ENCODE data around the gene P4HA2. TPM values are rescaled to one million over a fixed set of nuclear protein-coding genes. Genes with fewer than 3 reads are reported as not detected.
A peak's percentile ranks its signal among the peaks of the same experiment; 100 is the strongest.

Gene P4HA2
- total and polyA plus RNA-seq, 9 of the 15 experiments (the other 6 are each of a cell fraction or from before 2014, with no cell fraction given), result 9.6 to 50.0 (median 12.7) TPM

DNA sequence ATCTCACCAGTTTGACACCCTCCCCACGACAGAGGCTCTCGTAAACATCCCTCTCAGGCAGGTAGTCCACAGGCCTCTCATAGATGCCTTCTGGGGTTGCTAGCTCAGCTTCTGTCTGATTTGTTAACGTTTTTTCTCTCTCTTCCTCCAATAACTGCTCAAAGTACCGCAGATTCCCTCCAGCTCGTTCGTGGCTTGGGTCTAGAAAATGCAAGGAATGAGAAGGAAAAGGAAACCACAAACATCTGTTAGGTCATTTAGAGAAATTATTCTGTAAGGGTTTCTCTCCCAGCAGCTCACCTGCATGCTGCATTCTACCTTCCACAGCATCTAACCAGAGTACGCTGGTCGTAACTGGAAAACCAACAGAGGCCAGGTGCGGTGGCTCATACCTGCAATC, 18.5 kb downstream of the P4HA2 start:
- DNase-seq (ENCODE audit: extremely low read depth in 1 of 4, low spot score in 3 of 4) (no peak), FAIRE-seq (peak; percentile 23), ATAC-seq (no peak)
- H2AFZ ChIP-seq (ENCODE audit: low read depth, low read length), result no peak overlapping the region
- H3K27me3 ChIP-seq (ENCODE audit: control insufficient read depth in 2 of 2, insufficient read depth in 2 of 2, low read length in 2 of 2), result no peaks in the 10 kb centered on the region
- ChIA-PET POLR2A (interaction anchor here (0.7 to 2.9 kb wide), 4 partner anchors 9 to 19 kb away, joined by 3 to 14 read pairs (median 3); no protein-coding TSS in a partner anchor), CTCF (ENCODE audit: low intra/inter-chr PET ratio) (no interaction called here)
- H3K4me2 ChIP-seq (ENCODE audit: insufficient read depth, low read length), result no peak overlapping the region
- TF ChIP-seq FOXK2 (conservative IDR thresholded peaks at IDR 0.05 in 1 of 2, IDR thresholded peaks at IDR 0.05 in 1 of 2; ENCODE audit: low read depth in 2 of 2) (no peak), POLR2G (IDR thresholded peaks at IDR 0.05; ENCODE audit: low read depth, low read length) (no peak), ZBTB26 (CRISPR knock-in tag; IDR thresholded peaks at IDR 0.05) (no peak), THAP12 (CRISPR knock-in tag; IDR thresholded peaks at IDR 0.05) (no peak), GATA2 (CRISPR knock-in tag; IDR thresholded peaks at IDR 0.05) (no peak), TCF7L2 (IDR thresholded peaks at IDR 0.05; ENCODE audit: low read depth, low read length) (no peak), ZNF408 (CRISPR knock-in tag; IDR thresholded peaks at IDR 0.05; ENCODE audit: low read depth) (no peak), KLF10 (CRISPR knock-in tag; IDR thresholded peaks at IDR 0.05) (no peak), CTBP1 (IDR thresholded peaks at IDR 0.05; ENCODE audit: borderline replicate concordance) (no peak), POU5F1 (IDR thresholded peaks at IDR 0.05; ENCODE audit: borderline replicate concordance, low read depth, low read length, partially characterized antibody) (no peak)
- TF ChIP-seq, protein P1, sequence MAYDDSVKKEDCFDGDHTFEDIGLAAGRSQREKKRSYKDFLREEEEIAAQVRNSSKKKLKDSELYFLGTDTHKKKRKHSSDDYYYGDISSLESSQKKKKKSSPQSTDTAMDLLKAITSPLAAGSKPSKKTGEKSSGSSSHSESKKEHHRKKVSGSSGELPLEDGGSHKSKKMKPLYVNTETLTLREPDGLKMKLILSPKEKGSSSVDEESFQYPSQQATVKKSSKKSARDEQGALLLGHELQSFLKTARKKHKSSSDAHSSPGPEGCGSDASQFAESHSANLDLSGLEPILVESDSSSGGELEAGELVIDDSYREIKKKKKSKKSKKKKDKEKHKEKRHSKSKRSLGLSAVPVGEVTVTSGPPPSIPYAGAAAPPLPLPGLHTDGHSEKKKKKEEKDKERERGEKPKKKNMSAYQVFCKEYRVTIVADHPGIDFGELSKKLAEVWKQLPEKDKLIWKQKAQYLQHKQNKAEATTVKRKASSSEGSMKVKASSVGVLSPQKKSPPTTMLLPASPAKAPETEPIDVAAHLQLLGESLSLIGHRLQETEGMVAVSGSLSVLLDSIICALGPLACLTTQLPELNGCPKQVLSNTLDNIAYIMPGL (CRISPR knock-in tag; IDR thresholded peaks at IDR 0.05), result no peak
- TF ChIP-seq, protein P2, sequence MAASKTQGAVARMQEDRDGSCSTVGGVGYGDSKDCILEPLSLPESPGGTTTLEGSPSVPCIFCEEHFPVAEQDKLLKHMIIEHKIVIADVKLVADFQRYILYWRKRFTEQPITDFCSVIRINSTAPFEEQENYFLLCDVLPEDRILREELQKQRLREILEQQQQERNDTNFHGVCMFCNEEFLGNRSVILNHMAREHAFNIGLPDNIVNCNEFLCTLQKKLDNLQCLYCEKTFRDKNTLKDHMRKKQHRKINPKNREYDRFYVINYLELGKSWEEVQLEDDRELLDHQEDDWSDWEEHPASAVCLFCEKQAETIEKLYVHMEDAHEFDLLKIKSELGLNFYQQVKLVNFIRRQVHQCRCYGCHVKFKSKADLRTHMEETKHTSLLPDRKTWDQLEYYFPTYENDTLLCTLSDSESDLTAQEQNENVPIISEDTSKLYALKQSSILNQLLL (CRISPR knock-in tag; IDR thresholded peaks at IDR 0.05; ENCODE audit: borderline replicate concordance), result no peak
- no peaks in the 10 kb centered on the region for H4K20me1 ChIP-seq (replicated peaks; ENCODE audit: control insufficient read depth, insufficient read depth, low read length)
- H3K4me3 ChIP-seq, result no peak overlapping the region
- WGBS (ENCODE audit: insufficient coverage, low coverage, missing lambda C conversion rate), result 75% methylated on average over 9 of the region's 9 CpGs
- H3K36me3 ChIP-seq (ENCODE audit: control insufficient read depth, insufficient read depth, low read length), result peaks cover 32% of the 10 kb centered on the region; the same call in 2 of the 3 replicates
- no peak overlapping the region for H3K9ac ChIP-seq (ENCODE audit: insufficient read depth in 1 of 2, low read depth in 2 of 2, low read length in 2 of 2)
- no peaks in the 10 kb centered on the region for H3K79me2 ChIP-seq (ENCODE audit: control insufficient read depth, insufficient read depth, low read length)
- no peak overlapping the region for H3K27ac ChIP-seq (ENCODE audit: extremely low read depth, low read depth, low read length)
- in situ Hi-C loops (cut with MboI), result no loop called here
- no TSS peak for BruUV-seq (replicated peaks)
- H3K9me1 ChIP-seq (ENCODE audit: control insufficient read depth, insufficient read depth, low read length), result no peaks in the 10 kb centered on the region
- H3K4me1 ChIP-seq (replicated peaks in 1 of 2; ENCODE audit: control insufficient read depth in 2 of 2, insufficient read depth in 2 of 2, low read length in 2 of 2), result no peaks in the 10 kb centered on the region
- intact Hi-C loops (cut with micrococcal nuclease), result no loop called here
- no peaks in the 10 kb centered on the region for H3K9me3 ChIP-seq (replicated peaks; ENCODE audit: control insufficient read depth, insufficient read depth, low read depth, low read length)

Data from K562 (cell line).